Nephron (organoid): ENCODE measurements around the gene PHACTR1.

Experiments used
- H3K27ac Mint-ChIP-seq, 3 experiments: 2 replicates each; pipeline ENCODE4 v1.8.0; 2020; ENCODE audit warnings: mixed read lengths in 3 of 3, mild to moderate bottlenecking in 2 of 3, moderate library complexity in 1 of 3
- H3K27me3 Mint-ChIP-seq: 2 replicates; pipeline ENCODE4 v1.8.0; 2021; ENCODE audit warnings: low read depth, mild to moderate bottlenecking, moderate library complexity, mixed read lengths
- H3K36me3 Mint-ChIP-seq: 2 replicates; pipeline ENCODE4 v1.8.0; 2020; ENCODE audit warnings: low read depth, mixed read lengths
- H3K4me1 Mint-ChIP-seq: 2 replicates; pipeline ENCODE4 v1.8.0; 2020; ENCODE audit warnings: mixed read lengths
- H3K4me3 Mint-ChIP-seq, 3 experiments: 2 replicates each; pipeline ENCODE4 v1.8.0; 2020; ENCODE audit warnings: mild to moderate bottlenecking in 3 of 3, mixed read lengths in 3 of 3, moderate library complexity in 2 of 3
- H3K9me3 Mint-ChIP-seq: 2 replicates; pipeline ENCODE4 v1.8.0; 2020; ENCODE audit warnings: mixed read lengths
- CTCF ChIP-seq, 3 experiments: fragments of 200-600 bp; sonication (generic); IDR thresholded peaks; one replicate each; pipeline ENCODE4 v1.5.0; 2021; ENCODE audit warnings: antibody characterized with exemption in 3 of 3; ENCODE audit not compliant: unreplicated experiment in 3 of 3

PHACTR1 gene

GRCh38 chr6:13328076-13328874 lies 611.7 kb downstream of the PHACTR1 start, which contains the start of gene TBC1D7:
Gene TBC1D7, minus strand, starts transcription at chr6:13328537. Its CDS starts 1,639 bp downstream, at chr6:13326898.
- Mint-ChIP-seq H3K4me3 (peak within 1 kb of the TSS; percentile 93 to 98 (median 94)), H3K4me1 (peaks cover 28% of the 10 kb centered on the region), H3K27me3 (no peaks in the 10 kb centered on the region), H3K9me3 (no peaks in the 10 kb centered on the region), H3K27ac (peak within 1 kb of the TSS; percentile 92 to 98 (median 95)), H3K36me3 (peaks cover 26% of the 10 kb centered on the region)
- TF ChIP-seq CTCF (IDR thresholded peaks at IDR 0.05; ENCODE audit: unreplicated experiment in 3 of 3), result peak in 2 of 3 experiments; percentile 11 to 26

- peak overlapping the region; percentile 92 to 98 (median 95) for H3K27ac Mint-ChIP-seq
- H3K36me3 Mint-ChIP-seq, result peaks cover 20% of the 10 kb centered on the region
- H3K4me3 Mint-ChIP-seq, result peak overlapping the region; percentile 93 to 98 (median 94)
- peaks cover 24% of the 10 kb centered on the region for H3K4me1 Mint-ChIP-seq
- TF ChIP-seq CTCF (IDR thresholded peaks at IDR 0.05; ENCODE audit: unreplicated experiment in 3 of 3), result no peak
- H3K27me3 Mint-ChIP-seq, result no peaks in the 10 kb centered on the region
- no peaks in the 10 kb centered on the region for H3K9me3 Mint-ChIP-seq
These were observed 612.3 kb downstream of the PHACTR1 start for GRCh38 chr6:13328875-13329183.

- peak; percentile 57 to 72 (median 72) for TF ChIP-seq CTCF (IDR thresholded peaks at IDR 0.05; ENCODE audit: unreplicated experiment in 3 of 3)
- H3K4me1 Mint-ChIP-seq, result peaks cover 16% of the 10 kb centered on the region
- H3K27ac Mint-ChIP-seq, result peak overlapping the region in 1 of 3 experiments; percentile 69
- peaks cover 3% of the 10 kb centered on the region for H3K27me3 Mint-ChIP-seq
- H3K36me3 Mint-ChIP-seq, result no peaks in the 10 kb centered on the region
- no peaks in the 10 kb centered on the region for H3K9me3 Mint-ChIP-seq
- H3K4me3 Mint-ChIP-seq, result peak overlapping the region; percentile 41 to 74 (median 61)
These were observed 615.2 kb downstream of the PHACTR1 start for GRCh38 chr6:13331516-13332348.

DNA sequence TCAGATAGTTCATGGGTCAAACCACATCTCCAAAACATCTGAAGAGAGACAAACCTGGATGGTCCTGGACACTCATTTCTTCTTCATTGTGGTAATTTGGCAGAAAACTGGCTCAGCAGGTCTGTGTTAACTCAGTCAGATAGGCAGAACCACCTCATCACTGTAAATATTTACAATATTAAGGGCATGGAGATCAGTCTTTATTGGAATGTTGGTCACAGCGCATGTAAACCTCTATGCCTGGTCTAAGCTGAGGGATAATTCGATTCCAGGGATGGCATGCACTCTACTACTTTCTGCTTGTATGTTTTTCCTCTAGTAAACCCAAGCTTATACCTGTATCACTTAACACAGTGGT lies 615.8 kb downstream of the PHACTR1 start:
- Mint-ChIP-seq H3K27ac (no peak overlapping the region), H3K9me3 (no peaks in the 10 kb centered on the region), H3K4me3 (no peak overlapping the region), H3K36me3 (no peaks in the 10 kb centered on the region), H3K4me1 (peaks cover 11% of the 10 kb centered on the region), H3K27me3 (peaks cover 3% of the 10 kb centered on the region)
- no peak for TF ChIP-seq CTCF (IDR thresholded peaks at IDR 0.05; ENCODE audit: unreplicated experiment in 3 of 3)

DNA sequence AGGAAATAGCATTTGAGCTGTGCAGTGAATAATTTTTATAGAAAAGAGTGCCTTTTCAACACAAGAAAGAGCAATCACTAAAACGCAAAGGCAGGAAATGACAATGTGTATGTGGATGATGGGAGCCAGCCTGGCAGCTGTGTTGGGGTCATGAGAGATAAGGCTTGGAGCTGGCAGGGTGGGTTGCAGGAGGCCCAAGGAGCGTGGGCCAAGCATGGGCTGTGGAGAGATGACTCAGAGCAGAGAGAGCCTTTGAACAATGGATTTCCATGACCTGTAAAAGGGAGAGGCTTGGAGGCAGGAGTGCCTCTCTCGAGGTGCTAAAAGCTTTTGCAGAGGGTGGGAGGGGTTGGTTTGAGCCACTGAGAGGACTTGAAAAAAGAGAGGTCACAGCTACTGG lies 618.4 kb downstream of the PHACTR1 start:
- no peaks in the 10 kb centered on the region for H3K36me3 Mint-ChIP-seq
- no peak for TF ChIP-seq CTCF (IDR thresholded peaks at IDR 0.05; ENCODE audit: unreplicated experiment in 3 of 3)
- no peaks in the 10 kb centered on the region for H3K9me3 Mint-ChIP-seq
- no peaks in the 10 kb centered on the region for H3K4me1 Mint-ChIP-seq
- H3K27me3 Mint-ChIP-seq, result peaks cover 3% of the 10 kb centered on the region
- no peak overlapping the region for H3K4me3 Mint-ChIP-seq
- peak overlapping the region in 1 of 3 experiments; percentile 6 for H3K27ac Mint-ChIP-seq
